ENCODE data around the gene B9D2. TPM values are rescaled to one million over a fixed set of nuclear protein-coding genes. Genes with fewer than 3 reads are reported as not detected.

B9D2 gene
- total RNA-seq, 6 experiments from 2014 or later, result 4.9 to 6.8 (median 6.3) TPM

- H3K36me3 Mint-ChIP-seq (ENCODE audit: low read depth), result no peaks in the 10 kb centered on the region
- no peak overlapping the region for H3K4me3 Mint-ChIP-seq
- no peaks in the 10 kb centered on the region for H3K27me3 Mint-ChIP-seq (ENCODE audit: insufficient read depth)
- DNase-seq, result no peak
- no peak overlapping the region for H3K27ac Mint-ChIP-seq
- TF ChIP-seq CTCF (IDR thresholded peaks at IDR 0.05), result no peak
- peaks cover 6% of the 10 kb centered on the region for H3K4me1 Mint-ChIP-seq (ENCODE audit: low read depth)
- no peaks in the 10 kb centered on the region for H3K9me3 Mint-ChIP-seq
Observed at GRCh38 chr19:41356984-41357739, 6.8 kb downstream of the B9D2 start.

GRCh38 chr19:41355802-41356201 is 8.1 kb downstream of the B9D2 start:
- Mint-ChIP-seq H3K27ac (no peak overlapping the region), H3K27me3 (ENCODE audit: insufficient read depth) (no peaks in the 10 kb centered on the region), H3K4me1 (ENCODE audit: low read depth) (peaks cover 10% of the 10 kb centered on the region), H3K9me3 (no peaks in the 10 kb centered on the region), H3K4me3 (no peak overlapping the region), H3K36me3 (ENCODE audit: low read depth) (no peaks in the 10 kb centered on the region)
- no peak for DNase-seq
- no peak for TF ChIP-seq CTCF (IDR thresholded peaks at IDR 0.05)

GRCh38 chr19:41355035-41355434 is 8.9 kb downstream of the B9D2 start:
- Mint-ChIP-seq H3K27me3 (ENCODE audit: insufficient read depth) (no peaks in the 10 kb centered on the region), H3K36me3 (ENCODE audit: low read depth) (no peaks in the 10 kb centered on the region), H3K4me1 (ENCODE audit: low read depth) (peaks cover 17% of the 10 kb centered on the region), H3K4me3 (no peak overlapping the region), H3K9me3 (no peaks in the 10 kb centered on the region), H3K27ac (no peak overlapping the region)
- no peak for DNase-seq
- no peak for TF ChIP-seq CTCF (IDR thresholded peaks at IDR 0.05)

GRCh38 chr19:41354343-41354953 is 9.5 kb downstream of the B9D2 start:
- peaks cover 22% of the 10 kb centered on the region for H3K4me1 Mint-ChIP-seq (ENCODE audit: low read depth)
- TF ChIP-seq CTCF (IDR thresholded peaks at IDR 0.05), result peak; percentile 46
- no peaks in the 10 kb centered on the region for H3K9me3 Mint-ChIP-seq
- no peak for DNase-seq
- peak overlapping the region; percentile 77 for H3K27ac Mint-ChIP-seq
- no peaks in the 10 kb centered on the region for H3K27me3 Mint-ChIP-seq (ENCODE audit: insufficient read depth)
- H3K4me3 Mint-ChIP-seq, result peak overlapping the region; percentile 83
- H3K36me3 Mint-ChIP-seq (ENCODE audit: low read depth), result no peaks in the 10 kb centered on the region

- Mint-ChIP-seq H3K9me3 (no peaks in the 10 kb centered on the region), H3K4me3 (peak within 1 kb of the TSS; percentile 99), H3K4me1 (ENCODE audit: low read depth) (peaks cover 30% of the 10 kb centered on the region), H3K36me3 (ENCODE audit: low read depth) (no peaks in the 10 kb centered on the region; the same call in 1 of the 2 replicates), H3K27me3 (ENCODE audit: insufficient read depth) (no peaks in the 10 kb centered on the region), H3K27ac (peak within 1 kb of the TSS; percentile 79)
- TF ChIP-seq CTCF (IDR thresholded peaks at IDR 0.05), result peak; percentile 95
- peak; percentile 80 for DNase-seq
Observed at GRCh38 chr19:41353466-41354342, 10.2 kb downstream of the B9D2 start, which contains the start of gene TGFB1. Gene TGFB1, minus strand, starts transcription at chr19:41353922. Its CDS starts 878 bp downstream, at chr19:41353044.

Measured in HFFc6 (cell line).